ENCODE results near the gene NRIP1. TPM values are rescaled to one million over a fixed set of nuclear protein-coding genes. Genes with fewer than 3 reads are reported as not detected.

NRIP1 gene
- total RNA-seq, 1 donor from 2014 or later: 59.1 TPM

- H3K9me3 Mint-ChIP-seq: peaks cover 6% of the 10 kb centered on the region
- peaks cover 8% of the 10 kb centered on the region for H3K79me2 ChIP-seq (ENCODE audit: low read depth)
These were observed 96.8 kb downstream of the NRIP1 start for GRCh38 chr21:14968029-14968428.

GRCh38 chr21:14964621-14965020 is 100.2 kb downstream of the NRIP1 start:
- Histone ChIP-seq H3K4me1 (peaks cover 1% of the 10 kb centered on the region), H3K79me2 (ENCODE audit: low read depth) (no peaks in the 10 kb centered on the region), H3K9me3 (ENCODE audit: low read depth) (no peaks in the 10 kb centered on the region), H3K36me3 (peaks cover 8% of the 10 kb centered on the region), H3K27me3 (no peaks in the 10 kb centered on the region), H3K27ac (no peak overlapping the region), H4K20me1 (ENCODE audit: low read depth) (no peaks in the 10 kb centered on the region), H2AFZ (replicated peaks) (no peak overlapping the region), H3K4me3 (no peak overlapping the region), H3K4me2 (no peak overlapping the region), H3K9ac (no peak overlapping the region), H3F3A (ENCODE audit: low read depth) (no peaks in the 10 kb centered on the region)
- Mint-ChIP-seq H3K9me3 (peaks cover 3% of the 10 kb centered on the region), H3K36me3 (peaks cover 58% of the 10 kb centered on the region), H3K4me3 (no peak overlapping the region), H3K27me3 (ENCODE audit: insufficient read depth, low read depth) (peaks cover 2% of the 10 kb centered on the region), H3K4me1 (no peaks in the 10 kb centered on the region), H3K27ac (no peak overlapping the region)
- DNase-seq (ENCODE audit: low spot score): no peak
- no peak for TF ChIP-seq EZH2phosphoT487 (IDR thresholded peaks at IDR 0.05)
- no peak for TF ChIP-seq EZH2 (IDR thresholded peaks at IDR 0.05)
- no peak for TF ChIP-seq CTCF (IDR thresholded peaks at IDR 0.05)

More at GRCh38 chr21:14968029-14968428, 96.8 kb downstream of the NRIP1 start:
- Histone ChIP-seq H2AFZ (replicated peaks) (no peak overlapping the region), H3K36me3 (peaks cover 8% of the 10 kb centered on the region), H3K4me3 (no peak overlapping the region), H3K4me1 (no peaks in the 10 kb centered on the region), H3K9ac (no peak overlapping the region), H3K27ac (no peak overlapping the region), H3K9me3 (ENCODE audit: low read depth) (no peaks in the 10 kb centered on the region), H3K27me3 (no peaks in the 10 kb centered on the region), H4K20me1 (ENCODE audit: low read depth) (no peaks in the 10 kb centered on the region), H3K4me2 (no peak overlapping the region), H3F3A (ENCODE audit: low read depth) (no peaks in the 10 kb centered on the region)
- TF ChIP-seq EZH2phosphoT487 (IDR thresholded peaks at IDR 0.05): no peak
- TF ChIP-seq CTCF (IDR thresholded peaks at IDR 0.05): no peak
- no peak for TF ChIP-seq EZH2 (IDR thresholded peaks at IDR 0.05)
- Mint-ChIP-seq H3K4me3 (no peak overlapping the region), H3K4me1 (no peaks in the 10 kb centered on the region), H3K27me3 (ENCODE audit: insufficient read depth, low read depth) (peaks cover 2% of the 10 kb centered on the region), H3K27ac (no peak overlapping the region), H3K36me3 (peaks cover 66% of the 10 kb centered on the region)
- DNase-seq (ENCODE audit: low spot score): no peak

- Mint-ChIP-seq H3K27me3 (ENCODE audit: insufficient read depth, low read depth) (no peaks in the 10 kb centered on the region), H3K4me1 (peaks cover 6% of the 10 kb centered on the region), H3K4me3 (no peak overlapping the region), H3K9me3 (peaks cover 3% of the 10 kb centered on the region), H3K27ac (no peak overlapping the region), H3K36me3 (peaks cover 36% of the 10 kb centered on the region)
- Histone ChIP-seq H3K9me3 (ENCODE audit: low read depth) (no peaks in the 10 kb centered on the region), H3K36me3 (peaks cover 2% of the 10 kb centered on the region), H2AFZ (replicated peaks) (no peak overlapping the region), H3K79me2 (ENCODE audit: low read depth) (no peaks in the 10 kb centered on the region), H3K4me1 (peaks cover 18% of the 10 kb centered on the region), H3K9ac (no peak overlapping the region), H3K27me3 (no peaks in the 10 kb centered on the region), H4K20me1 (ENCODE audit: low read depth) (no peaks in the 10 kb centered on the region), H3K27ac (no peak overlapping the region), H3K4me3 (no peak overlapping the region), H3K4me2 (no peak overlapping the region), H3F3A (ENCODE audit: low read depth) (no peaks in the 10 kb centered on the region)
- DNase-seq (ENCODE audit: low spot score): no peak
- TF ChIP-seq EZH2 (IDR thresholded peaks at IDR 0.05) (no peak), CTCF (IDR thresholded peaks at IDR 0.05) (no peak), EZH2phosphoT487 (IDR thresholded peaks at IDR 0.05) (no peak)
These were observed 102.6 kb downstream of the NRIP1 start for GRCh38 chr21:14962217-14962616.
